ENCODE measurements around the gene PXMP2.

PXMP2 gene

DNA sequence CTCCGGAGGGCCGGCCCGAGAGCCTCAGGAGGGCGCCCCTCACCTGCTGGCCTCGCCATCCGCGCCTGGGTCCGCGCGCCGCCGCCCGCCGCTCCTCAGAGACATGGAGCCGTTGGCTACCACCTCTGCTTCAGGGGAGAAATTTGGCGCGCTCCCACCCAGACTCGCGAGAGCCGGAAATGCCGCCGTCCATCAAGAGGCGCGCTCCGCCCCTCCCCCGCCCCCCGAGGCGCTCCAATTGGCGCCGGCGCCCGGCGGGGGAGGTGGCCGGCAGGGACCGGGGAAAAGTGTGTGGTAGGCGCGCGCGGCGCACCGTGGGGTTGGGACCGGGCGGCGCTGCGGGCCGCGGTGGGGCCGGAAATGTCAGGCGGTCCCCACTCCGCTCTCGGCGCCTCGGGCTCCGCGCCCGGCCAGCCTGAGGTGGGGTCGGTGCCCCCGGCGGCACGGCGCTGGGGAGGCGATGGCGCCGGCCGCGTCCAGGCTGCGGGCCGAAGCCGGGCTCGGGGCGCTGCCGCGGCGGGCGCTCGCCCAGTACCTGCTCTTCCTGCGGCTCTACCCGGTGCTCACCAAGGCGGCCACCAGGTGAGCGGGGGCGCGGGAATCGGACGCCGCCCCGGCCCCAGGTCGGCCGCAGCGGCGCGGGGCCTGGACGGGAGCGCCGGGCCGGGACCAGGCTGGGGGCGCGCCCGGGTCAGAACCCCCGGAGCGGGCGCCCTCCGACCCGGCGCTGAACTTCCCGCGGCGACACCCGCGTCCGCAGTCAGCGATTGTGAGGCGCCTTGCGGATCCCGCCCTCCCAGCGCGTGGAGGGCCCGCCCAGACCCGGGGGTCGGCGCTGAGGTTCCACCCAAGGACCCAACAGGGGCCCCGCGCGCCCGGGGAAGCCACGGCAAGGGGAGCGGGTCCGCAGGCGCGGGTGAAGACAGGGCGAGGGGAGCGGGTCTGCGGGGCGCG, at the start of gene PXMP2, which contains the start of gene POLE:
TSS of gene PXMP2 (plus strand) at position 377 of the 954 bp plus-strand sequence. CDS start at position 461, 84 bp downstream.
TSS of gene POLE (minus strand) at position 132 of the 954 bp plus-strand sequence. CDS start at position 105, 27 bp downstream.
- peak; percentile 96 for DNase-seq

- DNase-seq = no peak
Measured at GRCh38 chr12:132637811-132638210, 49.6 kb upstream of the PXMP2 start.

DNA sequence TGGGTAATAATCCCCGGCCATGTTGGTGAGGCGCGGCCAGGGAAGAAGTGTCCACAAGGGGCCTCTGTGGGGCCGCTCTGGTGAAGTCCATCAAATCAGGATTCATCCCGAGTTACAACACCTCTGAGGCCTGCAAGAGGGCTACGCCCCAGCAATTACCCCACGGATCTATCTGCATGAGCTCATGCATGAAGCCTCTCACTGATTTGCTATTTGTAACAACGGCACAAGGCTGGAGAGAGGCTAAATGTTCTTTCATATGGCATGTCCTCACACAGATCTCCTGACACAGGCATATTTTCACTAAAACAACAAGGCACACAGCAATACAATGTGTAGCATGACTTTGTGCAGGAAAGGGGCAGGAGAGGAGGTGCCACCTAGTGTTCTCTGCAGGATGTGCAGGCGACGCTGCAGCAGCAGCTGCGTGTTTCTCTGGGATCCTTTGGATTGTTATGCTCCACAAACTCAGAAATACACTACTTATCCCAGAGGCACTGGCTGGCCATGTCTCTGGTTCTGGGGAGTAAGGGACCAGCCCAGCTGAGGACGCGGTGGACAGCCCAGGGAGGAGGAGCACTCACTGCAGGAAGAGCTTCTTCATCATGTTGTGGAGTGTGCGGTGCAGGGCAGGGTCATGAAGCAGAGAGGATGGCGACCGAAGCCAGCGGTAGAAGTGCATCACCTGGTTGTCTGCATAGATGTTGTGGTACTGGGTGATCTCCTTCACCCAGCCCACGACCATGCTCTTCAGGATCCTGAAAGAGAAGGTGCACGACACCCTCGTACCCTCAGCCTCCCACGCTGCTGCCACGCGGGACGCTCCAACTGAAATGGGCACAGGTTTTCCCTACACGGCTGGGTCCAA, 48.6 kb upstream of the PXMP2 start:
- no peak for DNase-seq

DNA sequence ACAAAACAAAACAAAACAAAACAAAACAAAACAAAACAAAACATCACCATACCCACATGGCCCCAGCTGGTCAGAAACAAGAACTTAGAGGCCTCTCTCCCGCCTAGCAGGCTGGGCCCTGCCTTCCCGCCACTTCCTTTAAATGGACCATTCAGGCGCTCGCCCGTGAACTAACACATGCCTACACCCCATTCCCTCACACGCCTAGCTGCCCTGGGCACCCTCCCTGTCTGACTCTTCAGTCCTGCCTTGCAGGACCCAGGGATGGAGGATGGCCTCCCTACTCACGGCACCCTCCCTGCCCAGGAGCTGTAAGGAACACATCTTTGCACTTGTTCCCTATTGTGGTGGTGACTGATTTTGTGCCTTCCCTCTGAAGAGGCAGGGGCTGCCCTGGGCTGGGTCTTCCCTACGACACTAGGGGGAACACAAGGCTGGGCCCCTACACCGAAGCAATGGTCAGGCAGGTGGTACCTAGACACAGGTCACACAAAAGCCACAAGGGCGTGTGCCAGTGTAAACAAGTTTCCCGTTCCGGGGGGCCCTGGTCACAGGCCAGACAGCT, 47.3 kb upstream of the PXMP2 start:
- no peak for DNase-seq

DNA sequence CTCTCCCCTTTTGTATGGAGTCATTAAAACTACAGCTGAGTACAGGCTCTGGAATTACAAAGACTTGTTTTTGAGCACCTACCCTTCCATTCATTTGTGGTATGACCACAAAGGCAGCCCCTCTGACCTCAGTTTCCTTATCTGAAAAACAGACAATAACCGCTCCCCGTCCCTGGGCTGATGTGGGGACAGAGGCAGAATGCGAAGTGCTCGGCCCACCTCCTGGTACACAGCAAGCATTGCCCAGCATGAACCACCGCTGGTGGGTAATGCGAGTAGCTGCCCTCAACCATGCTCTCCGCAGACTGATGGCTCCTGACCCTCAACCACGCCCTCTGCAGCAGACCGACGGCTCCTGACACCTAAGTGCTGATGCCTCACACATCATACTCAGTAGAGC, 46.5 kb upstream of the PXMP2 start:
- no peak for DNase-seq

- DNase-seq = no peak
Measured at GRCh38 chr12:132641811-132642650, 45.4 kb upstream of the PXMP2 start.

- DNase-seq = no peak
Measured at GRCh38 chr12:132642846-132643835, 44.2 kb upstream of the PXMP2 start.

DNA sequence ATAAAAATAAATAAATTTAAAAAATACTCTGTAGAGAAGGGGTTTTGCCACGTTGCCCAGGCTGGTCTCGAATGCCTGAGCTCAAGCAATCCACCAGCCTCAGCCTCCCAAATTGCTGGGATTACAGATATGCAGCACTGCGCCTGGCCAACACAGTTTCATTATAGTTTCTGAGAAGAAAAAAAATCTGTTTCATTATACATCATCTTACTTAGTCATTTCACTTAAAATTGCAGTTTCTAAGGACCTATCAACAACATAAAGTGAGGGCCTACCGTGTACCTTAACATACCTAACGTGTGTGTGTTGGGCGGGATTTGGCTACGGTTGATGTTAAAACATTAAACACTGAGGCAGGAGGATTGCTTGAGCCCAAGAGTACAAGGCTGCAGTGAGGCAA, 40.5 kb upstream of the PXMP2 start:
- peak in 1 of 2 experiments; percentile 15 for DNase-seq

DNA sequence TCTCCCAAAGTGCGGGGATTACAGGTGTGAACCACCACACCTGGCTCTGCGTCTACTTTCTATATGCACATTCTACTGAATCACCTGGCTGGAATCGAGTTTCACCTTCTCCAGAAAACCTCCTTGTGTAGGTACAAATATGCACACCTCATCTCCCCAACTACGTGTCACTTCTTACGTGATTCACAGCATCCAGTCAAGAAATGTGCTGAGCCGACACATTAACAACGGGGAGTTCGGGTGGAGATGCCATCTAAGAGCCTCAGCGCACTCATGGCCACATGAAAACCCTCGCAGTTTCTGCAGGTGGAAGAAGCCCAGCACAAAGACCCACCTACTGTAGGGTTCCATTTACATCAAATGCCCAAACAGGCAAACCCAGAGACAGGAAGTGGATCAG, 39.5 kb upstream of the PXMP2 start:
- DNase-seq = no peak

DNA sequence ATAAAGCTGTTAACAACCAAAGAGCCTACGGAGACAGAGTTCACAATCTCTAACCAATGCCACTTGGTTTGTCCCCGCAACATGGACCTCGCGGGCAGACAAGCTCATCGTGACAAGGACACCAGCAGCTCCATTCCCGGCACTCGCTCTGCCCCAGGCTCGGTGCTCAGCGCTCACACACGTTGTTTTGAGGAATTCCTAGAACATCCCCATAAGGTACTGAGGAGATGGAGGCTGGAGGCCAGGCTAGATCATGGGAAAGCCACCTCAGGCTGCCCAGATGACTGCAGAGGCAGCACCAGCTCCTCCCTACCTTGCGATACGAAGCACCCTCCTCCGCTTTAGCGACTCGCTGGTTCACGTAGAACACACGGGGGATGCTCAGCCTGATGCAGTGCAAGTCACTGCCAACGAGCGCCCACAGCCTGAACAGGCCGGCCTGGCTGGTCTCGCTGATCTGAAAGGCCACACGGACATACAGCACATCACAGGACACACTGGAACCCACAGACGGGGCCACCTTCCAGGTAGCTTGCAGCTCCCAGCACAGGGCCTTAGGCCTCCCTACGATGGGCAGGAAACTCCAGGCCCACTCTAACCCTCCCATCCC, 38.7 kb upstream of the PXMP2 start:
- no peak for DNase-seq

DNA sequence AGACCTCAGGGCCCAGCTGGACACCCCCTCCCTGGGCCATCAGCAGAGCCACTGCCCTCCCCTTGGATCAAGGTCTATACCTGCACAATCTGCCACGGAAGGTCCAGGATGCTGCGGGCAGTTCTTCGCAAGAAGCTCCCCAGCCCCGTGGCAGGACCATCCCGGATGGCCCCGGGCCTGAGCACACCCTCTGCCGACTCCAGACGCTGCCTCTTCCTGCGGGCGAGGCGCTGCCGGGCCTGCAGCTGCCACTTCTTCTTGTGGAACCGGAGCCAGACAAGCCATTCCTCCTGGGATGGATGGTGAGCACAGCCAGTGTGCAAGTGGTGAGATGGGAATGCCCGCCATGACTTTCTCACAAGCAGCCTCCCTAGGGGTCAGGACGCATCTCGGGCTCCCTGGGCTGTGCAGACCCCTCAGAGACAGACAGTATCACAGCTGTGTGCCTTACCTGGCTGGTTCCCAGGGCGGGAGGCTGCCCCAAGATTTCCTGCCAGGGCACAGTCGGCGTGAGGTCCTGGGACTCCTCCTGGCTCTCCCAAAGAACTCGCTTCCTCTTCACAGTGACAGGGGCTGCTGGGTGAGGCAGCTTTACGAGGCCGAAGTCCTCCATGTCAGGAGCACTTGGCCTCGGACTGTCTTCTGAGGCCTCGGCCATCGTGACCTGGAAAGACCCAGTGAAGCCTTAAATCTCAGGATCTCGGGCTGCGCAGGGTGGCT, 38.0 kb upstream of the PXMP2 start:
- DNase-seq = no peak

DNA sequence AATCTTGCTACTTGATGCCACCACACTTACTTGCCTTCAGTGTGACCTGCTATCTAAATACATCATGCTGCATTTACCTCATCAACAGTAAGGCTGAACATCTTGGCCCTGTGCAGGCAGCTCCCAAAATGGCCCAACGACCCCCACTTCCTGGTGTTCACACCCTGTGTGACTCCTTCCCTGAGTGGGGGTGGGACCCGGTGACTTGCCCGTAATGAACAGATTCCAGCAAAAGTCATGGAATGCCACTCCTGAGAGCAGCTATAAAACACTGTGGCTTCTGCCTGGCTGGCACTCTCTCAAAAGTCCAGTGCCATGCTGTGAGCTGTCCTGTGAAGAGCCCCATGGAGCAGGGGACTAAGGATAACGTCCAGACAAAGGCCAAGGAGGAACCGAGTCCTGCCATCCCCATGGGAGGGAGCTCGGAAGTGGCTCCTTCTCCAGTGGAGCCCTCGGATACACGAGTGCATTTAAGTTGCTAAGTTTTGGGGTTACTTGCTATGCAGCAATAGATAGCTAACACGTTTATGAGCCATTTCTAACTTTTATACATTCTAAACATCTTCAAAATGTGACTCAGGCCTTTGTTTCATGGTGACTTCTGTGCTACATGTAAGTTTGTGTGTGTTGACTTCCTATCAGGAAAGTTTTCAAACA, 35.8 kb upstream of the PXMP2 start:
- no peak for DNase-seq

DNA sequence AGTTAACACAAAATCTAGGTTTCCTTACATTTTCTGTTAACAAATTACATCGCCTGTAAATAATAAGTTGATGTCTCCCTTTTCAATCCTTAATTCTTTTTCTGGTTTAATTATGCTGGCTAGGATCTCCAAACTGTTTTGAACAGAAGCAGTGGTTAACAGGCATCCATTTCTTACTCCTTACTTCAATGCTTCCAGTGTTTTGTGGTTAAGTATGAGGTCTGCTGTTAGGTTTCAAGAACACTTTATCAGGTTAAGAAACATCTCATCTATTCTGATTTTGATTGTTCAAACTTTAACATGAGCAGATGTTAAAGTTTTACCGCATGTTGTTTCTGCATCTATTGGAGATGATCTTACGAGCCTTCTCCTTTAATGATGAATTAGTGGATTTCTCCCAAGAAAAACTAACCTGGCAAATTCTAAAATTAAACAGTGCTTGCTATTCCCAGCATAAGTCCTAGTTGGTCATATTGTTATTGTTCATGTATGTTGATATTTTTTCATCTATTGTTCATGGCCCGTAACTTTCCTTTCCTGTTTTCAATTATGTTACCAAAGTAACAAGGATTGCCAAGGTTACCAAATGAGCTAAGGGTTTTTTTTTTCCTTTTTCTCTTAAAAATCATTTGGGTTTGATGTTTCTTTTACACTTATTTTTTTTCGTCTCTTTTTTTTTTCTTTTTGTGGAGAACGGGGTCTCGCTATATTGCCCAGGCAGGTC, 33.7 kb upstream of the PXMP2 start:
- no peak for DNase-seq

DNA sequence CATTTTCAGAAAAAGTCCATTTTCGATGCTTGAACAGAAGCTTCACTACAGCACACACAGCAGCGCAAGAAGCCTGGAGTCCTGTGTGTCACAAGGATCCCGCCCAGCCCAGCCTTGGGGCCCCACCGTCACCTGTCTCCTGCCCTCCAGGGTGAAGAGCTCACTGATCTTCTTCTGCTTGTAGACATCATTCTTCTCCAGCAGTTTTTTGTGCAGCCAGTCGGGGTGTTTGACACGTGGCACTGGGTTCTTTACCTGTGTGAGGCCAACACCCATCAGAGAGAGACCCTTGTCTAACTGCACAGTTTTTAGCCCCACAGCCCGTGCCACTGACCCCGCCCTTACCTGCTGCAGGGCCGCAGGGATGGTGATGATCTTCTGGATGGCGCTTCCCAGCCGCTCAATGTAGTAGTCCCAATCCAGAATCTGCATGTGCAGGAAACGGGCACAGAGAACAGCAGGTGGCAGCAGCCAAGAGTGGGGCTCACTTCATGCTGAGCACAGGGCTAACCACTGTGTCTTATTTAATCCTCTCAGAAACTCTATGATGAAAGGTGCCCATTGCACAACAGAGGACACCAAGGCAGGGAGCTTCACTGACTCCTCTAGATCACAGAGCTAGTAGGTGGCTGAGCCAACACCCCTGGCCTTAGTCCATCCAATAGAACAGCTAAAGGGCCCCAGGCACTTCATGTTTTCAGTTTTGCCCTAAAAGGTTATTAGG, 30.2 kb upstream of the PXMP2 start:
- no peak for DNase-seq

DNA sequence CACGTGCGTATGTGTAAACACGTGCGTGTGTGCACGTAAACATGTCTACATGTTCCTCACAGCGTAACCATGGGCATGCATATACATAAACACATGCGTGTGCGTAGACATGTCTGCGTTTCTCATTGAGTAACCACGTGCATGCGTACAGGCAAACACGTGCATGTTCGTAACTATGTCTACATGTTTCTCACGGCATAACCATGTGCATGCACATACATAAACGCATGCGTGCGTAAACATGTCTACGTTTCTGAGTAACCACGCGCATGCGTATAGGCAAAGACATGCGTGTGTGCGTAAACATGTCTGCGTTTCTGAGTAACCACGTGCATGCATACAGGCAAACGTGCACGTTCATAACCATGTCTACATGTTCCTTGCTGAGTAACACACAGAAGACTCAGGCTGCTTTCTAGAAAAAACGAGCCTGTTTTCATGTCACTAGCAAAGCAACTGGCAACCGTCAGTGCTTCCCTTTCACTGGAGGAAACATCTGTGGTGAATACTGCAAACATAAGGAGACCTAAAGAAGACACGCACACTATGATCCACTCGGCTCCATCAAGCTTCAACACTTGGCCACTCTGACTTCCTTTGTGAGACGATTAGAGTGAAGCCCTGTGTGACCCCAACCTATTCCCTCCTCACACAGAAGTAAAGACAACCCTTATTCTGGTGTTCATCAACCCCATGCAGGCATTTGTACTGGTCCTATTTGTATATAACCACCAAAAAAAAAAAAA, 29.1 kb upstream of the PXMP2 start:
- DNase-seq = no peak

- no peak for DNase-seq
Measured at GRCh38 chr12:132659146-132659545, 28.2 kb upstream of the PXMP2 start.

GRCh38 chr12:132660052-132660451, 27.3 kb upstream of the PXMP2 start:
- DNase-seq = no peak
